Natural killer cell (primary cell): ENCODE results near the gene LRRC2. TPM values are rescaled to one million over a fixed set of nuclear protein-coding genes. Genes with fewer than 3 reads are reported as not detected.

ENCODE experiments used
- ATAC-seq, 3 donors: fragments of 150-1000 bp in 2 of 3; fragments of 200-7000 bp in 1 of 3; cut with Tn5 transposase; 1 replicate in 1 of 3; 2 replicates in 2 of 3; pipeline ENCODE4 v1.10.0; 2021; ENCODE audit warnings: mild to moderate bottlenecking in 2 of 3, moderate library complexity in 2 of 3
- DNase-seq, 2 donors: peaks; one replicate each; pipeline versions ENCODE4 v3.0.0 to v3.0.0-alpha.2; 2013 to 2021; ENCODE audit warnings: mixed read lengths in 1 of 2
- H3K27ac ChIP-seq: one replicate; pipeline ENCODE4 v1.5.1; 2013; ENCODE audit warnings: mild to moderate bottlenecking, low read length
- H3K27me3 ChIP-seq: one replicate; pipeline ENCODE4 v1.6.1; 2013; ENCODE audit warnings: low read length; ENCODE audit not compliant: control insufficient read depth, insufficient read depth
- H3K36me3 ChIP-seq: one replicate; pipeline ENCODE4 v1.6.1; 2013; ENCODE audit warnings: low read length; ENCODE audit not compliant: control insufficient read depth, insufficient read depth
- H3K4me1 ChIP-seq: one replicate; pipeline ENCODE4 v1.6.1; 2013; ENCODE audit warnings: low read length; ENCODE audit not compliant: control insufficient read depth, insufficient read depth
- H3K4me3 ChIP-seq: one replicate; pipeline ENCODE4 v1.5.1; 2013; ENCODE audit warnings: low read length
- H3K9me3 ChIP-seq: one replicate; pipeline ENCODE4 v1.6.1; 2013; ENCODE audit warnings: low read length; ENCODE audit not compliant: control insufficient read depth, insufficient read depth
- H3K27ac Mint-ChIP-seq, 2 donors: one replicate each; pipeline ENCODE4 v1.8.0; 2022; ENCODE audit warnings: mild to moderate bottlenecking in 2 of 2, mixed read lengths in 2 of 2, moderate library complexity in 1 of 2
- H3K27me3 Mint-ChIP-seq, 2 donors: one replicate each; pipeline ENCODE4 v1.8.0; 2022; ENCODE audit warnings: low read depth in 2 of 2, mixed read lengths in 2 of 2
- H3K36me3 Mint-ChIP-seq: one replicate; pipeline ENCODE4 v1.8.0; 2022; ENCODE audit warnings: mixed read lengths
- H3K4me1 Mint-ChIP-seq, 2 donors: one replicate each; pipeline ENCODE4 v1.8.0; 2022; ENCODE audit warnings: mixed read lengths in 2 of 2
- H3K4me3 Mint-ChIP-seq: one replicate; pipeline ENCODE4 v1.8.0; 2022; ENCODE audit warnings: mild to moderate bottlenecking, moderate library complexity, mixed read lengths
- H3K9me3 Mint-ChIP-seq, 2 donors: one replicate each; pipeline ENCODE4 v1.8.0; 2022; ENCODE audit warnings: mixed read lengths in 2 of 2
- WGBS: methylation state at CpG from one replicate; pipeline ENCODE4 v1.1.7; 2013; ENCODE audit warnings: missing lambda C conversion rate; ENCODE audit not compliant: insufficient coverage; 5-methylcytosine and 5-hydroxymethylcytosine counted together
- intact Hi-C: fragments of 100-400 bp; cut with micrococcal nuclease; formaldehyde crosslinking; loops from one replicate; pipeline ENCODE4 v1.14.2; 2022
- total RNA-seq, 4 donors: library from RNA; stranded (reverse); fragments of 120-200 nt in 1 of 4; gene quantifications; one replicate each; pipeline versions ENCODE4 v1.2.3 to v1.2.4, GENCODE V29; 2013 to 2022
- TF ChIP-seq, protein P1 (sequence below): fragments of 200-600 bp; IDR thresholded peaks from one replicate; pipeline ENCODE4 v1.8.0; 2022; ENCODE audit warnings: antibody characterized with exemption

LRRC2 gene
- total RNA-seq, 3 donors from 2014 or later (not counting 1 experiment from before 2014, with no cell fraction given) = 0.18 TPM; not detected in 2

DNA sequence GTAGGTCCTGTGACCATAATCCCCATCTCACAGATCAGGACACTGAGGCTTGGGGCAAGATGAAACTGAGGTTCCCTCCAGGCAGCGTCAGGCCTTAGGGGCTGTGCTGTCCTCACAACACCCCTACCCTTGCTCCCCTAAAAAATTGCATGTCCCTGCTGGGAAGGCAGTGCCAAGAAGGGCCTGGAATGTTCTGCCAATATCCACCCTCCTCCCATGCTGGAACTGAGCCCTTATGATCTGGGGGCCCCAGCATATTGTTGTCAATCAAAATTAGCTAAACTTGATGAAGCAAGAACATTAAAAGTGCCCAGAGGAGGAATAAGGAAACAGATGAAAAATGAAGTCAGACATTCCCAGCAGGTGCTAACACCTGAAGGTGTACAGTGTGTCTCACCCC, 81.7 kb downstream of the LRRC2 start:
- Histone ChIP-seq H3K9me3 (no peaks in the 10 kb centered on the region), H3K4me1 (peaks cover 10% of the 10 kb centered on the region), H3K4me3 (no peak overlapping the region), H3K27me3 (no peaks in the 10 kb centered on the region), H3K36me3 (no peaks in the 10 kb centered on the region), H3K27ac (no peak overlapping the region)
- ATAC-seq (no peak), DNase-seq (no peak)
- intact Hi-C loops = no loop called here
- TF ChIP-seq, protein P1, sequence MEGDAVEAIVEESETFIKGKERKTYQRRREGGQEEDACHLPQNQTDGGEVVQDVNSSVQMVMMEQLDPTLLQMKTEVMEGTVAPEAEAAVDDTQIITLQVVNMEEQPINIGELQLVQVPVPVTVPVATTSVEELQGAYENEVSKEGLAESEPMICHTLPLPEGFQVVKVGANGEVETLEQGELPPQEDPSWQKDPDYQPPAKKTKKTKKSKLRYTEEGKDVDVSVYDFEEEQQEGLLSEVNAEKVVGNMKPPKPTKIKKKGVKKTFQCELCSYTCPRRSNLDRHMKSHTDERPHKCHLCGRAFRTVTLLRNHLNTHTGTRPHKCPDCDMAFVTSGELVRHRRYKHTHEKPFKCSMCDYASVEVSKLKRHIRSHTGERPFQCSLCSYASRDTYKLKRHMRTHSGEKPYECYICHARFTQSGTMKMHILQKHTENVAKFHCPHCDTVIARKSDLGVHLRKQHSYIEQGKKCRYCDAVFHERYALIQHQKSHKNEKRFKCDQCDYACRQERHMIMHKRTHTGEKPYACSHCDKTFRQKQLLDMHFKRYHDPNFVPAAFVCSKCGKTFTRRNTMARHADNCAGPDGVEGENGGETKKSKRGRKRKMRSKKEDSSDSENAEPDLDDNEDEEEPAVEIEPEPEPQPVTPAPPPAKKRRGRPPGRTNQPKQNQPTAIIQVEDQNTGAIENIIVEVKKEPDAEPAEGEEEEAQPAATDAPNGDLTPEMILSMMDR = no peak
- peaks cover 8 to 10% of the 10 kb centered on the region in 2 donors for H3K4me1 Mint-ChIP-seq
- H3K36me3 Mint-ChIP-seq = no peaks in the 10 kb centered on the region
- no peak overlapping the region for H3K4me3 Mint-ChIP-seq
- H3K9me3 Mint-ChIP-seq = no peaks in the 10 kb centered on the region
- H3K27me3 Mint-ChIP-seq = peaks cover 3 to 8% of the 10 kb centered on the region in 2 donors
- H3K27ac Mint-ChIP-seq = no peak overlapping the region
- 89% methylated on average over 1 of the region's 1 CpG for WGBS

DNA sequence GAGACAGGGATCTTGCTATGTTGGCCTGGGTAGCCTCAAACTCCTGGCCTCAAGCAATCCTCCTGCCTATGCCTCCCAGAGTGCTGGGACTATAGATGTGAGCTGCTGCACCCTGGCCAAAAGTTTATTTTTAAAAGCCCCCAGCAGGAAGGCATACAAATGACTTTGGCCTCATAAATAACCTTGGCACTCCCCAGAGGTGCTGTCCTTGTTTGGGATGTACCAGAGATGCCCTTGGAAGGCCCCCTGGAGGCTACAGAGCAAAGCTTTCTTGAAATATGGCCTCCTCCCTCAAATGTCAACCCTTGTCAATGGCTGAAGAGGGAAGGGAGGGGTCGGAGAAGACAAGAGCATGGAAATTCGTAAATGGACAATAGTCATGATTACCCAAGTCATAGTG, 82.3 kb downstream of the LRRC2 start:
- intact Hi-C loops = no loop called here

DNA sequence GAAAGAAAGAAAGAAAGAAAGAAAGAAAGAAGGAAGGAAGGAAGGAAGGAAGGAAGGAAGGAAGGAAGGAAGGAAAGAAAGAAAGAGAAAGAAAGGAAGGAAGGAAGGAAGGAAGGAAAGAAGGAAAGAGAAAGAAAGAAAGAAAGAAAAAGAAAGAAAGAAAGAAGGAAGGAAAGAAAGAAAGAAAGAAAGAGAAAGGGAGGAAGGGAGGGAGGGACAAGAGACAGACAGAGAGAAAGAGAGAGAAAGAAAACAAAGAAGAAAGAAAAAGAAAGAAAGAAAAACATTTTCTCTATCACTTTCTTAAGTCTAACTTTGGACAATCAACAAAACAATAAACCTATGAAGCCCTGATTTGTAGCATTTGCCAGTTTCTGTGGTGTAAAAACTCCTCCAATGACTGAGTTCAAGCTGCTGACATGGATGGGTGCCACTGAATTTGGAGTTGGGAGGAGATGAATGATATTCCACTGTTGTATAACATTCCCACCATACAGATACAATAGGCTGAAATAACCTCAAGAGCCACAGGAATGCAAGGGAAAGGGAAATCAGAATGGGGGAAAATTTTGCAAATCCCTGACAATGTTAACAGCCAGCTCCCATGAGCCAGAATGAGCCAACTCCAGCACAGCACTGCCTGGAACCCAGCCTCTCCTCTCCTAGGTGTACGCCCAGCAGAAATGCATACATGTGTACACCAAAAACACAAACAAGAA, 83.3 kb downstream of the LRRC2 start:
- DNase-seq (no peak), ATAC-seq (no peak)
- Mint-ChIP-seq H3K4me3 (no peak overlapping the region), H3K27me3 (peaks cover 16% of the 10 kb centered on the region in 2 donors), H3K4me1 (no peaks in the 10 kb centered on the region), H3K36me3 (no peaks in the 10 kb centered on the region), H3K9me3 (no peaks in the 10 kb centered on the region), H3K27ac (no peak overlapping the region)
- Histone ChIP-seq H3K4me3 (no peak overlapping the region), H3K36me3 (no peaks in the 10 kb centered on the region), H3K9me3 (no peaks in the 10 kb centered on the region), H3K27ac (no peak overlapping the region), H3K4me1 (no peaks in the 10 kb centered on the region), H3K27me3 (no peaks in the 10 kb centered on the region)
- WGBS = 88% methylated on average over 1 of the region's 1 CpG
- intact Hi-C loops = no loop called here
- TF ChIP-seq, protein P1 = no peak

More for the DNA sequence above, 82.3 kb downstream of the LRRC2 start:
- TF ChIP-seq, protein P1 = no peak
- Histone ChIP-seq H3K27ac (no peak overlapping the region), H3K36me3 (no peaks in the 10 kb centered on the region), H3K27me3 (no peaks in the 10 kb centered on the region), H3K9me3 (no peaks in the 10 kb centered on the region), H3K4me1 (peaks cover 4% of the 10 kb centered on the region), H3K4me3 (no peak overlapping the region)
- Mint-ChIP-seq H3K4me1 (peaks cover 3 to 5% of the 10 kb centered on the region in 2 donors), H3K36me3 (no peaks in the 10 kb centered on the region), H3K27ac (no peak overlapping the region), H3K4me3 (no peak overlapping the region), H3K9me3 (no peaks in the 10 kb centered on the region), H3K27me3 (peaks cover 9 to 11% of the 10 kb centered on the region in 2 donors)
- WGBS = 82% methylated on average over 2 of the region's 2 CpGs
- ATAC-seq (no peak), DNase-seq (no peak)

DNA sequence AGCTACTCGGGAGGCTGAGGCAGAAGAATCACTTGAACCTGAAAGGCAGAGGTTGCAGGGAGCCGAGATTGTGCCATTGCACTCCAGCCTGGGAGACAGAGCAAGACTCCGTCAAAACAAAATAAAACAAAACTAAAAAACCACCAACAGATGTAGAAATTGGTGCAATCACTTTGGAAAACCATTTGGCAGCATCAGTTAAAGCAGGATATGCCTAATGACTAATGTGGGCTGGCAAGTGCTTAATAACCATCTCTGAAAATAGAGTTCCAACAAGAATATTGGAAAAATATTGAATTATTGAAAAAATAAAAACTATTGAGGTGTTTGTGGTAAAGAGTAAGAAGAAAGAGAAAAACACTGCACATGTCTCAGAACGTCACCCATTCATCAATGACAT, 84.5 kb downstream of the LRRC2 start:
- intact Hi-C loops = no loop called here
- Mint-ChIP-seq H3K27ac (no peak overlapping the region), H3K4me1 (no peaks in the 10 kb centered on the region), H3K36me3 (no peaks in the 10 kb centered on the region), H3K4me3 (no peak overlapping the region), H3K27me3 (peaks cover 19 to 27% of the 10 kb centered on the region in 2 donors), H3K9me3 (no peaks in the 10 kb centered on the region)
- TF ChIP-seq, protein P1 = no peak
- 84% methylated on average over 3 of the region's 4 CpGs for WGBS
- no peak for DNase-seq
- ATAC-seq = no peak
- Histone ChIP-seq H3K36me3 (no peaks in the 10 kb centered on the region), H3K4me3 (no peak overlapping the region), H3K27ac (no peak overlapping the region), H3K27me3 (no peaks in the 10 kb centered on the region), H3K4me1 (no peaks in the 10 kb centered on the region), H3K9me3 (no peaks in the 10 kb centered on the region)
